Thyroid gland (tissue), 4 donors: ENCODE measurements around the gene FUBP1.

Experiments
- POLR2A ChIP-seq, 2 donors: fragments of 450-650 bp; IDR thresholded peaks; one replicate each; pipeline ENCODE4 v1.6.1; 2017; ENCODE audit warnings: antibody characterized with exemption in 2 of 2, mild to moderate bottlenecking in 2 of 2, moderate library complexity in 1 of 2
- TF ChIP-seq, protein P1 (sequence below), 6 experiments: fragments of 200-600 bp in 3 of 6; fragments of 450-650 bp in 3 of 6; sonication (generic) in 3 of 6; IDR thresholded peaks; one replicate each; pipeline ENCODE4 v1.5.1; 2016 to 2019; ENCODE audit warnings: antibody characterized with exemption in 6 of 6, mild to moderate bottlenecking in 2 of 6, inconsistent platforms in 1 of 6, moderate library complexity in 1 of 6

DNA sequence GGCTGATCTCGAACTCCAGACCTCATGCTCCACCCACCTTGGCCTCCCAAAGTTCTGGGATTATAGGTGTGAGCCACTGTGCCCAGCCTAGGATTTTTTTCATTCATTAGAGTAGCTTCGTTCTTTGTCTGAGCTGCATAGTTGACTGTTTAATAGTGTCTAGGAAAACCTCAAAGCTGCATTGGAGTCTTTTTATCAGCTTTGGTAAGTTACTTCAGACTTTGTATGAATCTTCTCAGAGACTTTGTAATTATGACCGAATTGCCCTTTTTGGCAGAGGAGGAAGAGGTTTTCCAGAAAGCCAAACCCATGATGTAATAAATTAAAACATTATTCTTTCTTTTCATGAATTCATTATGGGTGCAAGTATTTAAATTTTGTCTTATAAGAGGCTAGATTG lies 31.0 kb upstream of the FUBP1 start:
- TF ChIP-seq, protein P1, sequence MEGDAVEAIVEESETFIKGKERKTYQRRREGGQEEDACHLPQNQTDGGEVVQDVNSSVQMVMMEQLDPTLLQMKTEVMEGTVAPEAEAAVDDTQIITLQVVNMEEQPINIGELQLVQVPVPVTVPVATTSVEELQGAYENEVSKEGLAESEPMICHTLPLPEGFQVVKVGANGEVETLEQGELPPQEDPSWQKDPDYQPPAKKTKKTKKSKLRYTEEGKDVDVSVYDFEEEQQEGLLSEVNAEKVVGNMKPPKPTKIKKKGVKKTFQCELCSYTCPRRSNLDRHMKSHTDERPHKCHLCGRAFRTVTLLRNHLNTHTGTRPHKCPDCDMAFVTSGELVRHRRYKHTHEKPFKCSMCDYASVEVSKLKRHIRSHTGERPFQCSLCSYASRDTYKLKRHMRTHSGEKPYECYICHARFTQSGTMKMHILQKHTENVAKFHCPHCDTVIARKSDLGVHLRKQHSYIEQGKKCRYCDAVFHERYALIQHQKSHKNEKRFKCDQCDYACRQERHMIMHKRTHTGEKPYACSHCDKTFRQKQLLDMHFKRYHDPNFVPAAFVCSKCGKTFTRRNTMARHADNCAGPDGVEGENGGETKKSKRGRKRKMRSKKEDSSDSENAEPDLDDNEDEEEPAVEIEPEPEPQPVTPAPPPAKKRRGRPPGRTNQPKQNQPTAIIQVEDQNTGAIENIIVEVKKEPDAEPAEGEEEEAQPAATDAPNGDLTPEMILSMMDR (IDR thresholded peaks at IDR 0.05), result no peak
- no peak for TF ChIP-seq POLR2A (IDR thresholded peaks at IDR 0.05)
